HepG2 (cell line): ENCODE data around the gene NCKIPSD. TPM values are rescaled to one million over a fixed set of nuclear protein-coding genes. Genes with fewer than 3 reads are reported as not detected.

Source experiments
- CENPT ChIP-seq: sonication (generic); formaldehyde crosslinking; IDR thresholded peaks from 2 replicates; pipeline ENCODE4 v1.8.0; 2022; ENCODE audit warnings: low read depth, mild to moderate bottlenecking, moderate library complexity, missing genetic modification reagents
- FOXA3 ChIP-seq: IDR thresholded peaks from 2 replicates; pipeline ENCODE4 v1.6.1; 2016; ENCODE audit warnings: missing genetic modification reagents, missing compliant biosample characterization
- FOXM1 ChIP-seq: sonication (generic); formaldehyde crosslinking; IDR thresholded peaks from 2 replicates; pipeline ENCODE4 v1.5.0; 2020; ENCODE audit warnings: missing genetic modification reagents
- KDM5B ChIP-seq: sonication (generic); formaldehyde crosslinking; IDR thresholded peaks from 2 replicates; pipeline ENCODE4 v1.4.0; 2020; ENCODE audit warnings: missing genetic modification reagents, mild to moderate bottlenecking, borderline replicate concordance
- PRDM4 ChIP-seq: sonication (generic); formaldehyde crosslinking; IDR thresholded peaks from 2 replicates; pipeline ENCODE4 v1.9.0; 2021; ENCODE audit warnings: missing genetic modification reagents, borderline replicate concordance
- RAD21 ChIP-seq: fragments of 450-650 bp; formaldehyde crosslinking; IDR thresholded peaks from 2 replicates; pipeline ENCODE4 v1.5.0; 2020; ENCODE audit warnings: mild to moderate bottlenecking
- RFX5 ChIP-seq: IDR thresholded peaks from 2 replicates; pipeline ENCODE4 v1.6.1; 2011; ENCODE audit warnings: low read depth, low read length, improper control_type of control experiment
- SPEN ChIP-seq: sonication (generic); formaldehyde crosslinking; IDR thresholded peaks from 2 replicates; pipeline ENCODE4 v1.5.1; 2020; ENCODE audit warnings: low read depth, mild to moderate bottlenecking, missing genetic modification reagents
- THRA ChIP-seq: sonication (generic); formaldehyde crosslinking; IDR thresholded peaks from 2 replicates; pipeline ENCODE4 v1.4.0; 2020; ENCODE audit warnings: missing genetic modification reagents, borderline replicate concordance
- XBP1 ChIP-seq: sonication (generic); formaldehyde crosslinking; IDR thresholded peaks from 2 replicates; pipeline ENCODE4 v1.5.0; 2020; ENCODE audit warnings: missing genetic modification reagents
- ZBTB4 ChIP-seq: sonication (generic); formaldehyde crosslinking; IDR thresholded peaks from 2 replicates; pipeline ENCODE4 v1.4.0; 2020; ENCODE audit warnings: missing genetic modification reagents, mild to moderate bottlenecking, borderline replicate concordance
- ZKSCAN1 ChIP-seq: fragments of 150-350 bp; IDR thresholded peaks from 2 replicates; pipeline ENCODE4 v1.6.1; 2014; ENCODE audit warnings: low read length
- ZNF142 ChIP-seq: sonication (generic); formaldehyde crosslinking; IDR thresholded peaks from 2 replicates; pipeline ENCODE4 v1.4.0; 2020; ENCODE audit warnings: missing genetic modification reagents
- ZNF382 ChIP-seq: sonication (generic); formaldehyde crosslinking; IDR thresholded peaks from 2 replicates; pipeline ENCODE4 v1.5.0; 2020; ENCODE audit warnings: missing genetic modification reagents, mild to moderate bottlenecking, borderline replicate concordance
- ZNF614 ChIP-seq: IDR thresholded peaks from 2 replicates; pipeline ENCODE4 v1.6.1; 2018; ENCODE audit warnings: missing biosample characterization, missing genetic modification reagents, inconsistent platforms, borderline replicate concordance
- ZNF619 ChIP-seq: sonication (generic); formaldehyde crosslinking; IDR thresholded peaks from 2 replicates; pipeline ENCODE4 v1.4.0; 2020; ENCODE audit warnings: mild to moderate bottlenecking, missing genetic modification reagents
- ZNF746 ChIP-seq: sonication (generic); formaldehyde crosslinking; IDR thresholded peaks from 2 replicates; pipeline ENCODE4 v1.8.0; 2022; ENCODE audit warnings: mild to moderate bottlenecking, missing genetic modification reagents
- polyA plus RNA-seq, 8 experiments: library from polyadenylated mRNA; depleted of rRNA in 3 of 8; stranded (reverse) in 7 of 8; unstranded in 1 of 8; fragments of >200 nt; fragmentation: Illumina TruSeq in 4 of 8; extraction: Trizol in 4 of 8; gene quantifications; 2 replicates each; pipeline versions ENCODE4 v1.2.1 to v1.2.3, GENCODE V29; 2011 to 2016; ENCODE audit warnings: low read depth in 4 of 8, missing spikeins in 1 of 8, mixed read lengths in 1 of 8; ENCODE audit not compliant: insufficient read depth in 1 of 8
- total RNA-seq, 5 experiments: library from RNA; depleted of rRNA; stranded (reverse); fragments of >200 nt; fragmentation: Illumina TruSeq; extraction: Trizol; gene quantifications; 2 replicates each; pipeline ENCODE4 v1.2.3, GENCODE V29; 2016; ENCODE audit warnings: low read depth in 1 of 5

The NCKIPSD gene
- total and polyA plus RNA-seq, 2 of the 13 experiments (the other 11 are each of a cell fraction or from before 2014, with no cell fraction given): 13.5 to 35.2 TPM

- TF ChIP-seq PRDM4 (CRISPR knock-in tag) (no peak), ZBTB4 (CRISPR knock-in tag) (no peak), RFX5 (no peak), FOXA3 (CRISPR knock-in tag) (peak; percentile 69), ZNF619 (no peak), ZKSCAN1 (no peak), SPEN (CRISPR knock-in tag) (no peak; the same call in 1 of the 2 replicates), FOXM1 (CRISPR knock-in tag) (no peak), ZNF746 (CRISPR knock-in tag) (no peak; the same call in 1 of the 2 replicates), KDM5B (CRISPR knock-in tag) (peak; percentile 26; the same call in 1 of the 2 replicates), CENPT (CRISPR knock-in tag) (no peak), THRA (no peak), XBP1 (no peak), ZNF142 (CRISPR knock-in tag) (no peak), RAD21 (CRISPR knock-in tag) (no peak), ZNF382 (CRISPR knock-in tag) (no peak), ZNF614 (CRISPR knock-in tag) (no peak)
Measured at GRCh38 chr3:48623851-48624547, 61.7 kb downstream of the NCKIPSD start (continued).
